ENCODE data around the gene ARID1B. TPM values are rescaled to one million over a fixed set of nuclear protein-coding genes. Genes with fewer than 3 reads are reported as not detected.
A peak's percentile ranks its signal among the peaks of the same experiment; 100 is the strongest.

Gene ARID1B
- total and polyA plus RNA-seq, 2 of the 13 experiments (the other 11 are each of a cell fraction or from before 2014, with no cell fraction given): 20.1 to 32.6 TPM

DNA sequence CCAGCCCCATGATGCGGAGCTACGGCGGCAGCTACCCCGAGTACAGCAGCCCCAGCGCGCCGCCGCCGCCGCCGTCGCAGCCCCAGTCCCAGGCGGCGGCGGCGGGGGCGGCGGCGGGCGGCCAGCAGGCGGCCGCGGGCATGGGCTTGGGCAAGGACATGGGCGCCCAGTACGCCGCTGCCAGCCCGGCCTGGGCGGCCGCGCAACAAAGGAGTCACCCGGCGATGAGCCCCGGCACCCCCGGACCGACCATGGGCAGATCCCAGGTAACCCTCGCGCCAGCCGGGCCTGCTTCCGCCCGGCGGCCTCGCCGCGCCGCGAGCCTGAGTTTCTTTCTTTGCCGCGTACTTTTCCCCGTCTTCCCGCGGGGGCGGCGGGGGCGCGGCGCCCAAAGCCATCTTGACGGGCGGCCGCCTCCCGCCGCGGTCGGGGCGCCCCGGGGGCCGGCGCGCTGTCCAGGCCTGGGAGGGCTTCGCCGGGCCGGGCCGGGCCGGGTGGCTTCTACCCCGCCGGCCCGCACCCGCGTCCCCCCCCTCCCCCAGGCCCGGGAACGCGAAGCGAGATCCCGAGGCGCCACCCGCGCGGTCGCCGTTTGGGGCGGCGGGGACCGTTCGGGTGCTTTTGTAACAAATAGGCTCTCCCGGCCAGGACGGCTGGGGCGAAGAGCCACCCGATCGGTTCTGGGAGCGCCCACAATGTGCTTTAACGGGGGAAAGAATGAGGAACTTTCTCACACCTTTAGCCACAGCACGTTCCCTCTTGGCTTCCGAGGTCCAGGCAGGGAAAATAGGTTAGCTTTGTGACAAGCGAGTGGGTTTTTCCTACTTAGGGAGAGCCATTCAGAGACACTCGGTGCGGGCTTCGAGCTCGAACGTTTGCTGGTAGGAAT is 2.3 kb downstream of the ARID1B start (continued):
- TF ChIP-seq, protein P1, sequence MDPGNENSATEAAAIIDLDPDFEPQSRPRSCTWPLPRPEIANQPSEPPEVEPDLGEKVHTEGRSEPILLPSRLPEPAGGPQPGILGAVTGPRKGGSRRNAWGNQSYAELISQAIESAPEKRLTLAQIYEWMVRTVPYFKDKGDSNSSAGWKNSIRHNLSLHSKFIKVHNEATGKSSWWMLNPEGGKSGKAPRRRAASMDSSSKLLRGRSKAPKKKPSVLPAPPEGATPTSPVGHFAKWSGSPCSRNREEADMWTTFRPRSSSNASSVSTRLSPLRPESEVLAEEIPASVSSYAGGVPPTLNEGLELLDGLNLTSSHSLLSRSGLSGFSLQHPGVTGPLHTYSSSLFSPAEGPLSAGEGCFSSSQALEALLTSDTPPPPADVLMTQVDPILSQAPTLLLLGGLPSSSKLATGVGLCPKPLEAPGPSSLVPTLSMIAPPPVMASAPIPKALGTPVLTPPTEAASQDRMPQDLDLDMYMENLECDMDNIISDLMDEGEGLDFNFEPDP (CRISPR knock-in tag; conservative IDR thresholded peaks at IDR 0.05): no peak
- TF ChIP-seq NR3C1 (CRISPR knock-in tag; IDR thresholded peaks at IDR 0.05) (no peak), ATF4 (CRISPR knock-in tag; IDR thresholded peaks at IDR 0.05) (no peak), TEAD3 (CRISPR knock-in tag; optimal IDR thresholded peaks at IDR 0.05; ENCODE audit: borderline replicate concordance) (no peak), NCOA5 (CRISPR knock-in tag; IDR thresholded peaks at IDR 0.05) (no peak), ZMAT3 (CRISPR knock-in tag; conservative IDR thresholded peaks at IDR 0.05) (no peak), ZNF777 (CRISPR knock-in tag; IDR thresholded peaks at IDR 0.05) (peak; percentile 14; the same call in 1 of the 2 replicates), SOX6 (IDR thresholded peaks at IDR 0.05) (no peak), SOX6 (CRISPR knock-in tag; IDR thresholded peaks at IDR 0.05) (0 out of 2 replicates have a peak, but pooled peaks have one; percentile 15), ZNF7 (CRISPR knock-in tag; IDR thresholded peaks at IDR 0.05) (no peak), HNRNPL (IDR thresholded peaks at IDR 0.05; ENCODE audit: low read depth, low read length) (0 out of 2 replicates have a peak, but pooled peaks have one; percentile 38), ZNF232 (CRISPR knock-in tag; IDR thresholded peaks at IDR 0.05; ENCODE audit: borderline replicate concordance) (no peak), SKIL (CRISPR knock-in tag; IDR thresholded peaks at IDR 0.05; ENCODE audit: borderline replicate concordance) (no peak), ZBTB4 (CRISPR knock-in tag; IDR thresholded peaks at IDR 0.05; ENCODE audit: borderline replicate concordance) (no peak), KMT2A (CRISPR knock-in tag; IDR thresholded peaks at IDR 0.05) (peak; percentile 62; the same call in 1 of the 2 replicates), ZNF230 (CRISPR knock-in tag; IDR thresholded peaks at IDR 0.05) (peak; percentile 72; the same call in 1 of the 2 replicates), ZNF24 (IDR thresholded peaks at IDR 0.05) (no peak), GABPB1 (CRISPR knock-in tag; IDR thresholded peaks at IDR 0.05) (peak; percentile 69), KMT2B (CRISPR knock-in tag; IDR thresholded peaks at IDR 0.05) (no peak), MXI1 (IDR thresholded peaks at IDR 0.05; ENCODE audit: borderline replicate concordance, low read depth, low read length) (no peak), ZNF772 (CRISPR knock-in tag; IDR thresholded peaks at IDR 0.05) (0 out of 2 replicates have a peak, but pooled peaks have one; percentile 18), PHF8 (CRISPR knock-in tag; IDR thresholded peaks at IDR 0.05) (peak; percentile 67), ZNF589 (CRISPR knock-in tag; conservative IDR thresholded peaks at IDR 0.05) (no peak)
